H1 (cell line): ENCODE data around the gene NUPR1. TPM values are rescaled to one million over a fixed set of nuclear protein-coding genes. Genes with fewer than 3 reads are reported as not detected.

Experiments used
- CTCF ChIA-PET: fragments of 300-600 bp; sonication (Branson Sonifier 250); formaldehyde crosslinking; loops from one replicate; lab custom pipeline; 2021; ENCODE audit not compliant: partially characterized antibody; lab: Charles Lee
- POLR2A ChIA-PET: fragments of 300-600 bp; sonication (Branson Sonifier 250); formaldehyde crosslinking; loops from one replicate; lab custom pipeline; 2021; ENCODE audit warnings: inconsistent platforms; ENCODE audit not compliant: partially characterized antibody; lab: Charles Lee
- DNase-seq, 2 experiments: peaks; one replicate each; pipeline versions ENCODE4 v3.0.0 to v3.0.0-alpha.2; 2010 to 2022; ENCODE audit warnings: low spot score in 2 of 2, low read depth in 1 of 2, mixed read lengths in 1 of 2
- FAIRE-seq: peaks from 2 replicates; lab custom pipeline; 2011; peaks lifted over from hg19 to GRCh38; lab: Jason Lieb, UNC
- H2AFZ ChIP-seq: 2 replicates; pipeline ENCODE4 v1.8.1; 2012; ENCODE audit warnings: low read length, inconsistent platforms
- H2AK5ac ChIP-seq: 2 replicates; pipeline ENCODE4 v1.6.1; 2013; ENCODE audit warnings: low read depth, low read length
- H2BK120ac ChIP-seq: replicated peaks from 2 replicates; pipeline ENCODE3; 2013; ENCODE audit warnings: low read depth, low read length, inconsistent platforms
- H2BK12ac ChIP-seq: 2 replicates; pipeline ENCODE4 v1.6.1; 2013; ENCODE audit warnings: low read depth, low read length
- H2BK15ac ChIP-seq: 2 replicates; pipeline ENCODE4 v1.6.1; 2013; ENCODE audit warnings: low read length
- H2BK20ac ChIP-seq: 2 replicates; pipeline ENCODE4 v1.6.1; 2013; ENCODE audit warnings: low read length
- H2BK5ac ChIP-seq: 2 replicates; pipeline ENCODE4 v1.6.1; 2013; ENCODE audit warnings: low read depth, low read length
- H3K14ac ChIP-seq: 2 replicates; pipeline ENCODE4 v1.6.1; 2013; ENCODE audit warnings: inconsistent platforms; ENCODE audit not compliant: insufficient read length
- H3K18ac ChIP-seq: 2 replicates; pipeline ENCODE4 v1.6.1; 2013; ENCODE audit warnings: low read length; ENCODE audit errors: extremely low read depth
- H3K23ac ChIP-seq: 2 replicates; pipeline ENCODE4 v1.6.1; 2013; ENCODE audit warnings: inconsistent platforms; ENCODE audit not compliant: insufficient read length
- H3K23me2 ChIP-seq: 2 replicates; pipeline ENCODE4 v1.6.1; 2013; ENCODE audit warnings: low read depth, low read length
- H3K27ac ChIP-seq: 2 replicates; pipeline ENCODE4 v1.6.1; 2011; ENCODE audit warnings: low read depth, low read length, inconsistent platforms
- H3K27me3 ChIP-seq, 4 experiments: replicated peaks in 1 of 4; 1 replicate in 1 of 4; 2 replicates in 3 of 4; pipeline versions ENCODE4 v1.6.1 to v1.8.1; 2011 to 2013; ENCODE audit warnings: low read length in 3 of 4, mild to moderate bottlenecking in 3 of 4, inconsistent platforms in 2 of 4, mixed read lengths in 2 of 4, moderate library complexity in 1 of 4; ENCODE audit not compliant: control insufficient read depth in 3 of 4, insufficient read depth in 3 of 4; ENCODE audit errors: extremely low read depth in 1 of 4
- H3K36me3 ChIP-seq, 4 experiments: 2 replicates each; pipeline versions ENCODE4 v1.6.1 to v1.8.1; 2011 to 2013; ENCODE audit warnings: mild to moderate bottlenecking in 4 of 4, low read length in 3 of 4, moderate library complexity in 2 of 4, control low read depth in 1 of 4, inconsistent platforms in 1 of 4; ENCODE audit not compliant: insufficient read depth in 4 of 4, control insufficient read depth in 2 of 4
- H3K4ac ChIP-seq: replicated peaks from 2 replicates; pipeline ENCODE3; 2013; ENCODE audit warnings: low read length, low read depth, mixed read lengths, inconsistent platforms; ENCODE audit not compliant: insufficient read length
- H3K4me1 ChIP-seq, 4 experiments: replicated peaks in 1 of 4; 1 replicate in 1 of 4; 2 replicates in 3 of 4; pipeline versions ENCODE4 v1.6.1 to v1.8.1; 2011 to 2013; ENCODE audit warnings: low read length in 3 of 4, inconsistent platforms in 2 of 4, mixed read lengths in 1 of 4; ENCODE audit not compliant: insufficient read depth in 4 of 4, control insufficient read depth in 3 of 4
- H3K4me2 ChIP-seq, 2 experiments: 2 replicates each; pipeline versions ENCODE4 v1.6.1 to v1.8.1; 2011 to 2013; ENCODE audit warnings: low read depth in 2 of 2, low read length in 2 of 2, control low read depth in 1 of 2, inconsistent platforms in 1 of 2, mild to moderate bottlenecking in 1 of 2; ENCODE audit not compliant: insufficient read depth in 1 of 2
- H3K4me3 ChIP-seq, 4 experiments: fragments of 200-600, 300-600 bp in 1 of 4; sonication (generic), shearing (Covaris generic), sonication (Bioruptor Twin) in 1 of 4; 2 replicates each; pipeline versions ENCODE4 v1.5.1 to v1.8.1; 2011 to 2016; ENCODE audit warnings: low read length in 4 of 4, low read depth in 3 of 4, control low read depth in 2 of 4, inconsistent platforms in 2 of 4, mild to moderate bottlenecking in 2 of 4, mixed read lengths in 1 of 4, moderate library complexity in 1 of 4; ENCODE audit not compliant: insufficient read depth in 2 of 4; ENCODE audit errors: extremely low read depth in 1 of 4
- H3K56ac ChIP-seq: replicated peaks from 2 replicates; pipeline ENCODE3; 2013; ENCODE audit warnings: low read depth, mild to moderate bottlenecking, mixed read lengths, low read length, inconsistent platforms; ENCODE audit not compliant: insufficient read length
- H3K79me1 ChIP-seq: 2 replicates; pipeline ENCODE4 v1.6.1; 2013; ENCODE audit warnings: low read depth, low read length, control low read depth
- H3K79me2 ChIP-seq, 2 experiments: 2 replicates each; pipeline versions ENCODE4 v1.6.1 to v1.8.1; 2012 to 2013; ENCODE audit warnings: low read length in 2 of 2, mild to moderate bottlenecking in 2 of 2, inconsistent platforms in 1 of 2; ENCODE audit not compliant: insufficient read depth in 2 of 2, control insufficient read depth in 1 of 2
- H3K9ac ChIP-seq, 4 experiments: replicated peaks in 1 of 4; 1 replicate in 1 of 4; 2 replicates in 3 of 4; pipeline versions ENCODE4 v1.6.1 to v1.8.1; 2011 to 2013; ENCODE audit warnings: low read depth in 3 of 4, low read length in 3 of 4, control low read depth in 2 of 4, mild to moderate bottlenecking in 2 of 4, moderate library complexity in 2 of 4, inconsistent platforms in 1 of 4; ENCODE audit errors: extremely low read depth in 1 of 4
- H3K9me3 ChIP-seq, 2 experiments: 2 replicates each; pipeline versions ENCODE4 v1.6.1 to v1.8.1; 2012 to 2013; ENCODE audit warnings: mild to moderate bottlenecking in 2 of 2, moderate library complexity in 2 of 2, control low read depth in 1 of 2, inconsistent platforms in 1 of 2, low read depth in 1 of 2, low read length in 1 of 2, mixed read lengths in 1 of 2; ENCODE audit not compliant: insufficient read depth in 2 of 2
- H4K20me1 ChIP-seq, 2 experiments: replicated peaks in 1 of 2; 2 replicates each; pipeline versions ENCODE3 to v1.8.1; 2011 to 2013; ENCODE audit warnings: inconsistent platforms in 2 of 2, low read length in 2 of 2, mild to moderate bottlenecking in 1 of 2; ENCODE audit not compliant: insufficient read depth in 2 of 2, control insufficient read depth in 1 of 2
- H4K5ac ChIP-seq: 2 replicates; pipeline ENCODE4 v1.6.1; 2013; ENCODE audit warnings: low read length, low read depth, mixed read lengths, inconsistent platforms; ENCODE audit not compliant: insufficient read length
- H4K8ac ChIP-seq: 2 replicates; pipeline ENCODE4 v1.8.0; 2013; ENCODE audit warnings: mild to moderate bottlenecking, moderate library complexity, low read length, inconsistent platforms; ENCODE audit not compliant: insufficient read depth; ENCODE audit errors: extremely low read depth
- H4K91ac ChIP-seq: replicated peaks from 2 replicates; pipeline ENCODE3; 2013; ENCODE audit warnings: low read length, mixed read lengths, inconsistent platforms; ENCODE audit not compliant: insufficient read length
- CHD2 ChIP-seq: IDR thresholded peaks from 2 replicates; pipeline ENCODE4 v1.6.1; 2012; ENCODE audit warnings: low read length, improper control_type of control experiment
- EP300 ChIP-seq, 2 experiments: IDR thresholded peaks; 1 replicate in 1 of 2; 2 replicates in 1 of 2; pipeline ENCODE4 v1.6.1; 2011 to 2012; ENCODE audit warnings: low read depth in 2 of 2, low read length in 2 of 2, mild to moderate bottlenecking in 2 of 2, borderline replicate concordance in 1 of 2, inconsistent platforms in 1 of 2, moderate library complexity in 1 of 2
- GABPA ChIP-seq: IDR thresholded peaks from 2 replicates; pipeline ENCODE4 v1.6.1; 2011; ENCODE audit warnings: mild to moderate bottlenecking, low read length, moderate library complexity, borderline replicate concordance; ENCODE audit not compliant: insufficient read depth
- KDM1A ChIP-seq: fragments of 200-600, 300-600 bp; sonication (generic); IDR thresholded peaks from 2 replicates; pipeline ENCODE4 v1.7.1; 2016; ENCODE audit warnings: mild to moderate bottlenecking, low read length, borderline replicate concordance
- POLR2AphosphoS5 ChIP-seq: IDR thresholded peaks from 2 replicates; pipeline ENCODE4 v1.6.1; 2011; ENCODE audit warnings: low read depth, low read length
- RFX5 ChIP-seq: IDR thresholded peaks from 2 replicates; pipeline ENCODE4 v1.6.1; 2011; ENCODE audit warnings: low read depth, low read length, improper control_type of control experiment, borderline replicate concordance
- SP2 ChIP-seq: IDR thresholded peaks from 2 replicates; pipeline ENCODE4 v1.6.1; 2012; ENCODE audit warnings: mild to moderate bottlenecking, low read length, inconsistent platforms
- SP4 ChIP-seq: IDR thresholded peaks from 2 replicates; pipeline ENCODE4 v1.6.1; 2012; ENCODE audit warnings: low read length, inconsistent platforms
- SUZ12 ChIP-seq: fragments of 200-600 bp; sonication (generic); IDR thresholded peaks from 2 replicates; pipeline ENCODE4 v1.6.1; 2012; ENCODE audit warnings: mild to moderate bottlenecking, inconsistent platforms, low read length, moderate library complexity, mixed read lengths
- TCF12 ChIP-seq: IDR thresholded peaks from 2 replicates; pipeline ENCODE4 v1.6.1; 2011; ENCODE audit warnings: low read depth, mild to moderate bottlenecking, low read length
- WGBS, 2 experiments: shearing (Covaris generic) in 1 of 2; methylation state at CpG; one replicate each; pipeline versions ENCODE4 v1.1.6 to v1.1.7; 2013 to 2015; ENCODE audit warnings: low lambda C conversion rate in 2 of 2, mixed read lengths in 2 of 2, inconsistent platforms in 1 of 2, low coverage in 1 of 2, missing lambda C conversion rate in 1 of 2; ENCODE audit not compliant: insufficient replicate concordance in 2 of 2, insufficient coverage in 1 of 2, insufficient read length in 1 of 2; ENCODE audit errors: extremely low coverage in 1 of 2, missing lambda C conversion rate in 1 of 2; 5-methylcytosine and 5-hydroxymethylcytosine counted together
- polyA plus RNA-seq, 7 experiments: library from polyadenylated mRNA; depleted of rRNA in 3 of 7; stranded (reverse) in 5 of 7; unstranded in 2 of 7; fragments of >200 nt in 5 of 7; fragments of 200-250 nt in 2 of 7; gene quantifications; 1 replicate in 5 of 7; 2 replicates in 1 of 7; 4 replicates in 1 of 7; pipeline versions ENCODE4 v1.2.1 to v1.2.3, GENCODE V29; 2011 to 2013; ENCODE audit warnings: missing spikeins in 2 of 7, mixed read lengths in 2 of 7
- total RNA-seq: library from RNA; stranded (reverse); fragmentation: NEBNext Ultra II Directional; extraction: Animal tissue kit (Norgen Biotek cat#: 25700); gene quantifications from 2 replicates; pipeline ENCODE4 v1.2.1, GENCODE V29; 2021

Gene NUPR1
- total and polyA plus RNA-seq, 2 of the 8 experiments (the other 6 are each of a cell fraction or from before 2014, with no cell fraction given): 0.17 to 0.20 TPM

- no peak overlapping the region for H2AK5ac ChIP-seq
- no peaks in the 10 kb centered on the region for H3K79me1 ChIP-seq
- CTCF ChIA-PET: no interaction called here
- no peaks in the 10 kb centered on the region for H3K4me1 ChIP-seq
- no peak overlapping the region for H4K91ac ChIP-seq
- no peaks in the 10 kb centered on the region for H4K20me1 ChIP-seq
- no peak overlapping the region for H3K27ac ChIP-seq
- H2BK15ac ChIP-seq: no peak overlapping the region
- H3K36me3 ChIP-seq: no peaks in the 10 kb centered on the region
- no peak overlapping the region for H3K4me3 ChIP-seq
- no peak for FAIRE-seq
- H3K27me3 ChIP-seq: no peaks in the 10 kb centered on the region
- no peaks in the 10 kb centered on the region for H3K9me3 ChIP-seq
- no peak overlapping the region for H2AFZ ChIP-seq
- no peak overlapping the region for H3K18ac ChIP-seq
- no peak overlapping the region for H4K5ac ChIP-seq
- no peaks in the 10 kb centered on the region for H3K79me2 ChIP-seq
- H3K14ac ChIP-seq: no peak overlapping the region
- no peak overlapping the region for H3K56ac ChIP-seq
- H2BK5ac ChIP-seq: no peak overlapping the region
- H3K23me2 ChIP-seq: no peaks in the 10 kb centered on the region; the same call in 1 of the 2 replicates
- TF ChIP-seq KDM1A: no peak
- TF ChIP-seq SP2: no peak
- TF ChIP-seq RFX5: no peak
- no peak for TF ChIP-seq GABPA
- TF ChIP-seq TCF12: no peak
- no peak for TF ChIP-seq SP4
- no peak for TF ChIP-seq SUZ12
- TF ChIP-seq POLR2AphosphoS5: no peak
- TF ChIP-seq CHD2: no peak
- no peak for TF ChIP-seq EP300 (IDR thresholded peaks at IDR 0.05; ENCODE audit: borderline replicate concordance in 1 of 2, low read depth in 2 of 2, low read length in 2 of 2)
- DNase-seq: no peak
- no peak overlapping the region for H3K9ac ChIP-seq
- H4K8ac ChIP-seq: no peak overlapping the region
- no peak overlapping the region for H2BK120ac ChIP-seq
- no peak overlapping the region for H3K23ac ChIP-seq
- no peak overlapping the region for H2BK12ac ChIP-seq
- H3K4ac ChIP-seq: no peak overlapping the region
- 88% methylated on average over 7 of the region's 7 CpGs; no CpG with 5 or more reads in 1 of the 2 experiments for WGBS, 2 experiments
- POLR2A ChIA-PET: no interaction called here
- H3K4me2 ChIP-seq: no peak overlapping the region
- H2BK20ac ChIP-seq: no peak overlapping the region
These were observed 7.9 kb upstream of the NUPR1 start for GRCh38 chr16:28546626-28547025.
